ENCODE data around the gene SFTPB.

Gene SFTPB

GRCh38 chr2:85611705-85612587, 56.1 kb downstream of the SFTPB start, which contains the start of gene C2orf68:
Gene C2orf68 (minus strand): TSS chr2:85612066. CDS start chr2:85611984, 82 bp downstream.
- peak; percentile 71 for DNase-seq (ENCODE audit: low read depth)

GRCh38 chr2:85611217-85611704, 56.7 kb downstream of the SFTPB start:
- DNase-seq (ENCODE audit: low read depth): no peak
